BLaER1 (cell line): ENCODE results near the gene MYBPC2.
A peak's percentile ranks its signal among the peaks of the same experiment; 100 is the strongest.

Experiments
- H3K27ac ChIP-seq: shearing (Covaris generic); formaldehyde crosslinking; 2 replicates; pipeline ENCODE4 v1.8.1; 2022
- H3K27me3 ChIP-seq: shearing (Covaris generic); formaldehyde crosslinking; 2 replicates; pipeline ENCODE4 v1.8.1; 2022
- H3K36me3 ChIP-seq: shearing (Covaris generic); formaldehyde crosslinking; 2 replicates; pipeline ENCODE4 v1.8.1; 2022
- H3K4me1 ChIP-seq: shearing (Covaris generic); formaldehyde crosslinking; 2 replicates; pipeline ENCODE4 v1.8.1; 2022
- H3K4me2 ChIP-seq: shearing (Covaris generic); formaldehyde crosslinking; 2 replicates; pipeline ENCODE4 v1.8.1; 2022
- H3K4me3 ChIP-seq: shearing (Covaris generic); formaldehyde crosslinking; 2 replicates; pipeline ENCODE4 v1.8.1; 2022
- H3K9ac ChIP-seq: shearing (Covaris generic); formaldehyde crosslinking; 2 replicates; pipeline ENCODE4 v1.8.1; 2022
- H3K9me3 ChIP-seq: shearing (Covaris generic); formaldehyde crosslinking; 2 replicates; pipeline ENCODE4 v1.8.1; 2022
- H4K20me1 ChIP-seq: shearing (Covaris generic); formaldehyde crosslinking; 2 replicates; pipeline ENCODE4 v1.8.1; 2022
- Cebpa-rat ChIP-seq: shearing (Covaris generic); IDR thresholded peaks from 2 replicates; pipeline ENCODE4 v1.8.1; 2022

The MYBPC2 gene

DNA sequence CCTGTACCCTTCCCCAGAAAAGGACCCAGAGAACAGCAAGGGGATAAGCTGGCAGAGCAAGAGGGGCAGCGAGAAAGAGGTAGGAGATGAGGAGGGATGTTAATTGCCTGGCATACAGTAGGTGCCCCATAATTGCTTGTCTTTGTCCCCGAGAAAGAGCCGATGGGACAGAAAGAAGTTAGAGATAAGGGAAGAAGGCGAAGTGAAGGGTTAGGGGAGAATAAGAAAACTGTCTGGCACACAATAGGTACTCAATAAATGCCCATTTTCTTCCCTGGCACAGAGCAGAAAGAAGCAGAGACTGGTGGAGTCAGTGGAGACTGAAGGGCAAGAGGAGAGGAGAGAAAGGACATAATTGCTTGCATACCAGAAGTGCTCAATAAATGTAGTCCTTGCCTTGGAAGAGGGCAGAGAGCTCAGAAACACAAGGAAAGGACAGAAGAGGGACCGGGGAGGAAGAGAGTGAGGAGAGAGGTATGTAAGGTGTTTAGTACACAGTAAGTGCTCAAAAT, 62.4 kb downstream of the MYBPC2 start:
- no peaks in the 10 kb centered on the region for H3K9me3 ChIP-seq

DNA sequence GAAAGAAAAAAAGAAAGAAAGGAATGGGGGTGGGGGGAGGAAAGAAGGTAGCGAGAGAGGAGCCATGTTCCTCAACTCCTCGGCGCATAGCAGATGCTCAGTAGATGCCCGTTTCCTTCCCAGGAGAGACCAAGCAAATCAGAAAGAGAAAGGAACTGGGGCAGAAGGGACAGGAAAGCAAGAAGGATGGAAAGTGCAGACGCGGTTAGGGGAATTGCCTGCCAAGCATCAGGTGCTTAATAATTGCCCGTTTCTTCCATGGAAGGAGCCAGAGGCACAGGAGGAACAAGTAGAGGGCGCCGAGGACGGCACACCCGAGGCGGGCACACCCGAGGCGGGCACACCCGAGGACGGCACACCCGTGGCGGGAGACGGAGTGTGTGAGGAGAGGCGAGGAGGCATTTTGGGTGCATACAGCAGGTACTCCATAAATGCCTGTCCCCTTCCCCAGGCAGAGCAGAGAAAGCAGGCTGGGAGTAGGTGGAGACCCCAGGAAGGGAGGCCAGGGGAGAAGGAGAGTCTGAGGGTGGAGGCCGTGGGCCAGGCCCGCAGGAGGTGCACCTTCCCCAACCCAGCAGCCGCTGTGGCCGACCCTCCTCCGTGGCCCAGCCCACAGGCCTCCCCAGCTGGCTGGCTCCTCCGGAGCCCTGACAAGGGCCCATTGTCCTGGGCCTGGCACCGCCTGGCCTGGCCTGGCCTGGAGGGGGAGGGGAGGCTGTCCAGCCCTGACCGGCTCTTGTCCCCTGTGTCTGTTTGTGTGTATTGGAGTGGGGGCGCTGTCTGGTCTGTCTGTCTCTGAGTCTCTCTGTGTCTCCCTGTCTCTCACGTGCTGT, 63.7 kb downstream of the MYBPC2 start:
- Histone ChIP-seq H3K4me3 (no peak overlapping the region), H3K4me1 (peaks cover 36% of the 10 kb centered on the region), H3K27me3 (peaks cover 10% of the 10 kb centered on the region; the same call in 1 of the 2 replicates), H3K4me2 (no peak overlapping the region), H3K9me3 (no peaks in the 10 kb centered on the region), H3K9ac (no peak overlapping the region), H4K20me1 (no peaks in the 10 kb centered on the region), H3K27ac (no peak overlapping the region), H3K36me3 (no peaks in the 10 kb centered on the region)
- no peak for TF ChIP-seq Cebpa-rat

More for the DNA sequence above, 62.4 kb downstream of the MYBPC2 start:
- H3K4me2 ChIP-seq: no peak overlapping the region
- no peaks in the 10 kb centered on the region for H3K36me3 ChIP-seq
- no peak overlapping the region for H3K27ac ChIP-seq
- no peak overlapping the region for H3K4me3 ChIP-seq
- H3K27me3 ChIP-seq: peaks cover 10% of the 10 kb centered on the region; the same call in 1 of the 2 replicates
- peaks cover 25% of the 10 kb centered on the region for H3K4me1 ChIP-seq
- TF ChIP-seq Cebpa-rat: no peak
- no peaks in the 10 kb centered on the region for H4K20me1 ChIP-seq
- no peak overlapping the region for H3K9ac ChIP-seq

DNA sequence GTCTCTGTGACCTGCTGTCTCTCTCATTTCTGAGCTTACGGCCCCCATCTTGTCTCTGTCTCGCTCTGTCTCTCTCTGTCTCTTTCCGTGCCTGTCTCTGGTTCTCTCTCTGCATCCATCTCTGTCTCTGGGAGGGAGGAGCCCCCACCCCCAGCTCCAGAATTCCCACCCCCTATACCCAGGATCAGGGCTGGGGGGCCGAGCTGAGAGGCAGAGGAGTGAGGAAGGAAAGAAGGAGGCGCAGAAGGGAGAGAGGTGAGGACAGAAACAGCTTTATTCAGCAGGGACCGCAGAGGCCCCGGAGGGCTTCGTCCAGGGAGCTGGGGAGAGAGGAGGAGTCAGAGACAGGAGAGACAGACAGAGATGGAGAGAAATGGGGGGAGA, 64.3 kb downstream of the MYBPC2 start:
- no peak overlapping the region for H3K9ac ChIP-seq
- no peak for TF ChIP-seq Cebpa-rat
- H3K4me2 ChIP-seq: no peak overlapping the region
- H3K27me3 ChIP-seq: peaks cover 7% of the 10 kb centered on the region; the same call in 1 of the 2 replicates
- no peaks in the 10 kb centered on the region for H4K20me1 ChIP-seq
- H3K27ac ChIP-seq: no peak overlapping the region
- H3K4me1 ChIP-seq: peaks cover 36% of the 10 kb centered on the region
- H3K9me3 ChIP-seq: no peaks in the 10 kb centered on the region
- H3K4me3 ChIP-seq: no peak overlapping the region
- no peaks in the 10 kb centered on the region for H3K36me3 ChIP-seq

DNA sequence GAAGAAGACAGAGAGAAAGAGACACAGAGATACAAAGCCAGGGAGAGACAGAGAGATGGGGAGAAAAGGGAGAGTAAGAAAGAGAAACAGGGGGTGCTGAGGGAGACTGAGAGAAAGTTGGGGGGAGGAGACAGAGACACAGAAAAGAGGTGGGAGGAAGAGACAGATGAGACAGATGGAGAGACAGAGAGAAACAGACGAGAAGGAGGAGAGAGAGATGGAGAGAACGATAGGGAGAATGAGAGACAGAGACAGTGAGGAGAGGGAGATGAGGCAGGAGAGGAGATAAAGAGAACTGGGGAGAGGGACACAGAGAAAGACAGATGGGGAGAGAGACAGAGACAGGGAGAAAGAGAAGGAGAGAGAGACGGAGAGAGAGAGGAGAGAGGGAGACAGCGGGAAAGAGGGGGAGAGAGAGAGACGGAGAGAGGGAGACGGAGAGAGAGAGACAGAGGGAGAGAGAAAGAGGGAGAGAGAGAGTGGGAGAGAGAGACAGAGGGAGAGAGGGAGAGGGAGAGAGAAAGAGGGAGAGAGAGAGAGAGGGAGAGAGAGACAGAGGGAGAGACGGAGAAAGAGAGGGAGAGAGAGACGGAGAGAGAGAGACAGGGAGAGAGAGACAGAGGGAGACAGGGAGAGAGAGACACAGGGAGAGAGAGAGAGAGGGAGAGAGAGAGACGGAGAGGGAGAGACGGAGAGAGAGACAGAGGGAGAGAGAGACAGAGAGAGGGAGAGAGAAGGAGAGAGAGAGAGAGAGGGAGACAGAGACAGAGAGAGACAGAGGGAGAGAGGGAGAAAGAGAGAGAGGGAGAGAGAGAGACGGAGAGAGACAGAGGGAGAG, 65.7 kb downstream of the MYBPC2 start:
- H3K27me3 ChIP-seq: peaks cover 3% of the 10 kb centered on the region; the same call in 1 of the 2 replicates
- no peak for TF ChIP-seq Cebpa-rat
- H3K4me3 ChIP-seq: no peak overlapping the region
- no peak overlapping the region for H3K27ac ChIP-seq
- H3K4me1 ChIP-seq: peaks cover 29% of the 10 kb centered on the region
- no peaks in the 10 kb centered on the region for H3K9me3 ChIP-seq
- H3K36me3 ChIP-seq: no peaks in the 10 kb centered on the region
- no peak overlapping the region for H3K4me2 ChIP-seq
- no peak overlapping the region for H3K9ac ChIP-seq
- no peaks in the 10 kb centered on the region for H4K20me1 ChIP-seq

DNA sequence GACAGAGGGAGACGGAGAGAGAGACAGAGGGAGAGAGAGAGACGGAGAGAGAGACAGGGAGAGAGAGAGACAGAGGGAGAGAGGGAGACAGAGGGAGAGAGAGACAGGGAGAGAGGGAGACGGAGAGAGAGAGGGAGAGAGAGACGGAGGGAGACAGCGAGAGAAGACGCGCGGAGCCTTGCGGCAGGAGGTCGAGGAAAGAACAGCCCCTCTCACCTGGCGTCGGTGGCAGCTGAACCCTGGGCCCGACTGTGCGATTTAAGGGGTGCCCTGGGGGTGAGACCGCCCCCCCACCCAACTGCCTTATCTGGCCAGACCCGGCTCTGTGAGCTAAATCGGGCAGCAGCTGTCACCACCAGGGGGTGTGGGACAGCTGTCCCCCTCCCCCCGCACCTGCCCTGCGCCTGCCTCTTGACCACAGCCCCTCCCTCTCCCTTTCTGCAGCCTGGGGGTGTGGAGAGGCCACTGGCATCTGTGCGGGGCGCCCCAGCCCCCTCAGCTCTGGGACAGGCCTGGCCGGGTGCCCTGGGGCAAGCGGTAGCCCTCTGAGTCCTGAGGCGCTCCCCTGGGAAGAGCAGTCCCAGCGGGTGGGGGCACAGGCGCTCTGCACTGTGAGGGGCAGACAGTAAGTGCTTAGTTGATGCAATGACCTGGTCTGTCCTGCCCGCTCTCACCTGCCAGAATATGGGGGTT, 67.5 kb downstream of the MYBPC2 start:
- H3K4me2 ChIP-seq: peak overlapping the region; percentile 91
- peak overlapping the region; percentile 53 for H3K27ac ChIP-seq
- TF ChIP-seq Cebpa-rat: no peak
- no peaks in the 10 kb centered on the region for H3K27me3 ChIP-seq
- H3K4me1 ChIP-seq: peaks cover 29% of the 10 kb centered on the region
- H4K20me1 ChIP-seq: no peaks in the 10 kb centered on the region
- 0 out of 2 replicates have a peak overlapping the region, but pooled peaks have one; percentile 29 for H3K9ac ChIP-seq
- no peaks in the 10 kb centered on the region for H3K9me3 ChIP-seq
- no peaks in the 10 kb centered on the region for H3K36me3 ChIP-seq
- H3K4me3 ChIP-seq: no peak overlapping the region

DNA sequence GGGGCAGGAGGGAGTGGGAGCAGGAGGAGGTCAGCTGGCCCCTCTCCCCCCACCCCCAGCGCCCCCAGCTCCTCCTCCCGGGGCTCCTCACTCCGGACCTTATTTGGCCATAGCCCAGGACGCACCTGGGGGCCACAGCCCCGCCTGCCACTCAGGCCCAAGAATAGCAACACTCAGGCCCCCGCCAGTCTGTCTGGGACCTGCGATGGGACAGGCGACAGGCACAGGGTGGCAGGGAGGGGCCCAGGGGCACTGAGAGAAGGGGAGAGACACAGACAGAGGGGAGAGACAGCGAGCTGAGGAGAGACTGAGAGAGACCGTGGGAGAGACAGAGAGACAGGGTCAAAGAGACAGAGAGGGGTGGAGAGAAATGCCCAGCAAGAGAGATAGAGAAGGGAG, 68.1 kb downstream of the MYBPC2 start:
- Histone ChIP-seq H3K4me1 (peaks cover 29% of the 10 kb centered on the region), H4K20me1 (no peaks in the 10 kb centered on the region), H3K9ac (peak overlapping the region; percentile 53; the same call in 1 of the 2 replicates), H3K4me2 (peak overlapping the region; percentile 91), H3K27me3 (no peaks in the 10 kb centered on the region), H3K36me3 (no peaks in the 10 kb centered on the region), H3K9me3 (no peaks in the 10 kb centered on the region), H3K27ac (peak overlapping the region; percentile 60; the same call in 1 of the 2 replicates), H3K4me3 (no peak overlapping the region)
- TF ChIP-seq Cebpa-rat: no peak

DNA sequence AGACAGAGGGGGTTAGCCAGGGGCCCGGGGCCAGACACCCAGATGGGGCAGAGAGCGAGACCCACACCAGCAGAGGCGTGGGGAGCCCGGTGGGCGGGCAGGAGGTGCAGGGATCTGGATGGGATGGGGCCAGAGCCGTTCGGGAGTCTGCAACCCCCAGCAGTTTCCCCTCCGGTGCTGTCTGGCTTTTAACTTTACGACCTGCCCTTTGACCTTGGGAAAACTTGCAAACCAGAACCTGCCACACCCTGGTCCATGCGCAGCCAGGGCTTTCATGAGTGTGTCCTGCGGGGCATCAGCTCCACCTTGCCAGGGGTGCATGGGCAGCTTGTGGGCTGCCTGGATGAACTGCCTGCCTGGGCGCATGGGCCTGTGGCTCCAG, 68.5 kb downstream of the MYBPC2 start:
- no peak for TF ChIP-seq Cebpa-rat
- Histone ChIP-seq H3K4me1 (peaks cover 29% of the 10 kb centered on the region), H3K27me3 (no peaks in the 10 kb centered on the region), H4K20me1 (no peaks in the 10 kb centered on the region), H3K9me3 (no peaks in the 10 kb centered on the region), H3K27ac (peak overlapping the region; percentile 60; the same call in 1 of the 2 replicates), H3K36me3 (no peaks in the 10 kb centered on the region), H3K4me3 (no peak overlapping the region), H3K9ac (peak overlapping the region; percentile 53; the same call in 1 of the 2 replicates), H3K4me2 (peak overlapping the region; percentile 91)

DNA sequence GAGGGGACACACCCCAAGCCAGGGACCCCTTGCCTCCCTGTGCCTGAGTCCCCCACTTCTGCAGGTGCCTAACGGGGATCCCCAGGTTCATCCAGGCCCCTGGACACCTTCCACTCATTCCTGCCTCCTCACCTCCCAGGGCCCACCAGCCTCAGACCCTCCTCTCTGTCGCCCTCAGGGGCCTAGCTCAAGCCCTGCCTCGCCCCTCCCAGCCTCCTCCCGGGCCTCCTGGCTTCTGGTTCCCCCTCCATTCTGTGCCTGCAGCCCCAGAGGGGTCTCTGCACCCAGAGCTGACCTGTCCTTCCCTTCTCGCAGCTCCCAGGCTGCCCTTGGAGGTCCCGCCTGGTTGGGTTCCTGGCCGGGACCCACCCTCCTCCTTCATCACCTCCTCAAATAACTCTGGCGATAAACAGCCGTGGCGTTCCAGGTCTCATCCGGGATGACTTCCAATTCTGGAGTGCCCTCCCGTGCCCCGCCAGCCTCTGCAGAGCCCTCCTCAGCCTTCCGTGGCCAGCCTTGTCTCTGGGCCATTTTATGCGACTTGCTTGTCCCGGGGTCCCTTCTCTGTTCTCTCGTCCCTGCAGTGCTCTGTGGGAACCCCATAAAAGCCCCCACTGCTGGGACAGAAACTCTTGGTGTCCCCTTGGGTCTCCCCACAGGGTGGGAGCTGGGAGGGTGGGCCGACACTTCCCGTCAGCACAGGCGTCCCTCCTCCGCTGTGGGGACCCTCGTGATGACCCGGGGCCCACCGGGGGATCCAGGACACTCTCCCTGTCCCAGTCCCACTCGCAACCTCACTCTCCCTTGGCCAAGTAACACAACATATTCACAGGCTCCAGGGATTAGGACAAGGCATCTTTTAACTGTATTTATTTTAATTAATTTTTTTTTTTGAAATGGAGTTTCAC, 69.1 kb downstream of the MYBPC2 start:
- H3K27me3 ChIP-seq: no peaks in the 10 kb centered on the region
- H3K4me2 ChIP-seq: peak overlapping the region; percentile 91
- H3K4me1 ChIP-seq: peaks cover 29% of the 10 kb centered on the region
- H4K20me1 ChIP-seq: no peaks in the 10 kb centered on the region
- peak overlapping the region; percentile 60; the same call in 1 of the 2 replicates for H3K27ac ChIP-seq
- H3K4me3 ChIP-seq: no peak overlapping the region
- H3K9me3 ChIP-seq: no peaks in the 10 kb centered on the region
- no peaks in the 10 kb centered on the region for H3K36me3 ChIP-seq
- H3K9ac ChIP-seq: peak overlapping the region; percentile 53; the same call in 1 of the 2 replicates
- TF ChIP-seq Cebpa-rat: no peak
